Measurements from ENCODE around the gene VTCN1. TPM values are rescaled to one million over a fixed set of nuclear protein-coding genes. Genes with fewer than 3 reads are reported as not detected.

Gene VTCN1
- total RNA-seq, 1 experiment from 2014 or later: 0.17 TPM

- no peaks in the 10 kb centered on the region for H3K27me3 ChIP-seq (ENCODE audit: insufficient read depth, low read length)
- no peak overlapping the region for H2AFZ ChIP-seq (ENCODE audit: low read depth, low read length, poor library complexity, severe bottlenecking)
- no peak for ATAC-seq
Measured at GRCh38 chr1:117166076-117166475, 44.7 kb downstream of the VTCN1 start.

More at GRCh38 chr1:117166076-117166475, 44.7 kb downstream of the VTCN1 start:
- ChIA-PET CTCF (no interaction called here), POLR2A (no interaction called here), RAD21 (ENCODE audit: low non-redundant PET in 1 of 2, low total read pairs in 2 of 2, uncharacterized antibody in 2 of 2, unreplicated experiment in 2 of 2) (no interaction called here)
- Histone ChIP-seq H3K79me2 (ENCODE audit: insufficient read depth, low read length) (no peaks in the 10 kb centered on the region), H3K9me3 (ENCODE audit: control insufficient read depth in 1 of 2, insufficient read depth in 1 of 2, low read depth in 1 of 2, low read length in 2 of 2) (no peaks in the 10 kb centered on the region), H3K9ac (ENCODE audit: low read length) (no peak overlapping the region), H3K36me3 (ENCODE audit: control insufficient read depth in 1 of 2, insufficient read depth in 2 of 2, low read length in 2 of 2) (no peaks in the 10 kb centered on the region), H3K27ac (ENCODE audit: low read depth, low read length) (no peak overlapping the region), H3K9me2 (ENCODE audit: insufficient read depth) (no peaks in the 10 kb centered on the region), H3K4me2 (ENCODE audit: low read length) (no peak overlapping the region), H4K20me1 (ENCODE audit: insufficient read depth) (no peaks in the 10 kb centered on the region), H3K4me1 (ENCODE audit: control insufficient read depth in 1 of 2, insufficient read depth in 2 of 2, low read length in 2 of 2) (no peaks in the 10 kb centered on the region), H3K4me3 (replicated peaks in 1 of 2; ENCODE audit: low read depth in 1 of 2, low read length in 2 of 2) (no peak overlapping the region)
- no peak for TF ChIP-seq FOSL1 (IDR thresholded peaks at IDR 0.05; ENCODE audit: low read depth)
- TF ChIP-seq TCF7L2 (IDR thresholded peaks at IDR 0.05; ENCODE audit: borderline replicate concordance, extremely low read depth, insufficient read depth, insufficient read length): no peak
- no peak for TF ChIP-seq JUND (IDR thresholded peaks at IDR 0.05)
- TF ChIP-seq ZFX (IDR thresholded peaks at IDR 0.05): no peak
- TF ChIP-seq SRF (IDR thresholded peaks at IDR 0.05; ENCODE audit: low read depth): no peak
- TF ChIP-seq ATF3 (IDR thresholded peaks at IDR 0.05): no peak
- no peak for TF ChIP-seq EZH2phosphoT487 (IDR thresholded peaks at IDR 0.05; ENCODE audit: borderline replicate concordance)
- no peak for TF ChIP-seq CBX3 (IDR thresholded peaks at IDR 0.05; ENCODE audit: low read depth)
- no peak for TF ChIP-seq ZBTB33 (IDR thresholded peaks at IDR 0.05; ENCODE audit: extremely low read depth, insufficient replicate concordance, low read length)
- TF ChIP-seq REST (IDR thresholded peaks at IDR 0.05; ENCODE audit: low read depth): no peak
- TF ChIP-seq ZNF274 (IDR thresholded peaks at IDR 0.05; ENCODE audit: low read depth, low read length): no peak
- TF ChIP-seq YY1 (IDR thresholded peaks at IDR 0.05; ENCODE audit: extremely low read depth, insufficient replicate concordance, low read depth, low read length): no peak
- TF ChIP-seq SP1 (IDR thresholded peaks at IDR 0.05; ENCODE audit: low read depth): no peak
- no peak for TF ChIP-seq EZH2 (IDR thresholded peaks at IDR 0.05)
- intact Hi-C loops (cut with micrococcal nuclease): no loop called here
- DNase-seq (ENCODE audit: low read depth, low spot score): no peak
- no TSS peak for BruUV-seq (replicated peaks)
